Loucy (cell line): Measurements from ENCODE around the gene PCDH7.

Experiments
- CTCF ChIP-seq: fragments of 200-600 bp; sonication (generic); conservative IDR thresholded peaks from 2 replicates; pipeline ENCODE4 v1.5.1; 2014; ENCODE audit warnings: mild to moderate bottlenecking, antibody characterized with exemption, low read length
- EZH2phosphoT487 ChIP-seq: fragments of 200-600 bp; IDR thresholded peaks from 2 replicates; pipeline ENCODE4 v1.6.1; 2018; ENCODE audit warnings: antibody characterized with exemption, mild to moderate bottlenecking, moderate library complexity, borderline replicate concordance

DNA sequence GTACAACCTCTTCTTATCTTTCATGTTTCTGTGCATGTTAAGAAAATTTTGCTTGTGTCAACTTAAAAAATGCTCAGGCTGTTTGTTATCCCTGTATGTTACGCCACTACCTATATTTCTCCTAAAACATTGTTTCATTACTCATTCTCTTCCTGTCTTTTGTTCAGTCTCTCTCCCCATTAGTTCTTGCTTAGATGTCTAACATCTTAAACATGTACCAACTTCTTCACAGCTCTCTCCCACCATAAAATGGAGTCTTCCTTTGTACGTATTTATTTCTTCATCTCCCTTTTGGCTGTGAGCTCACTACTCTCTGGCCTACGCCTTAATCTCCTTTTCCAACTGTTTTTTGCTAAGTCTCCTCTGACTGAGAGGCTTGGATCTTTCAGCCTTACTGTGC is 36.4 kb downstream of the PCDH7 start:
- no peak for TF ChIP-seq CTCF
- no peak for TF ChIP-seq EZH2phosphoT487
